ENCODE results near the gene RTL9.
"Not testable (repeated sequence)": the region's sequence is repeated elsewhere in the genome, so short reads cannot be mapped to it uniquely, and the experiment has no call there.

Gene RTL9

GRCh38 chrX:110358548-110358947 is at the start of gene RTL9:
RTL9 (plus strand) TSS chrX:110358848; CDS start chrX:110450618, 91,770 bp downstream.
- DNase-seq, result no peak

- DNase-seq, result no peak
Observed at GRCh38 chrX:110310000-110310790, 48.5 kb upstream of the RTL9 start.

GRCh38 chrX:110310896-110311295 is 47.8 kb upstream of the RTL9 start:
- no peak for DNase-seq

GRCh38 chrX:110311437-110312230 is 47.0 kb upstream of the RTL9 start:
- no peak for DNase-seq

- DNase-seq, result no peak
Observed at GRCh38 chrX:110315551-110315950, 43.1 kb upstream of the RTL9 start.

- DNase-seq, result no peak
Observed at GRCh38 chrX:110316351-110317060, 42.1 kb upstream of the RTL9 start.

- peak; percentile 1 for DNase-seq
Observed at GRCh38 chrX:110317061-110317819, 41.4 kb upstream of the RTL9 start.

- peak; percentile 55 for DNase-seq
Observed at GRCh38 chrX:110317820-110318663, 40.6 kb upstream of the RTL9 start, which contains the start of gene AMMECR1. AMMECR1 (minus strand) TSS chrX:110318085; CDS start chrX:110318071, 14 bp downstream.

GRCh38 chrX:110318664-110318968 is 40.0 kb upstream of the RTL9 start:
- no peak for DNase-seq

GRCh38 chrX:110320381-110320987 is 38.2 kb upstream of the RTL9 start:
- DNase-seq, result no peak

GRCh38 chrX:110321081-110321480 is 37.6 kb upstream of the RTL9 start:
- DNase-seq, result no peak

- DNase-seq, result no peak
Observed at GRCh38 chrX:110321670-110322069, 37.0 kb upstream of the RTL9 start.

- no peak for DNase-seq
Observed at GRCh38 chrX:110322603-110323002, 36.0 kb upstream of the RTL9 start.

GRCh38 chrX:110326712-110327111 is 31.9 kb upstream of the RTL9 start:
- no peak for DNase-seq

GRCh38 chrX:110327336-110327735 is 31.3 kb upstream of the RTL9 start:
- no peak for DNase-seq

- not testable (repeated sequence) for DNase-seq
Observed at GRCh38 chrX:110328613-110329012, 30.0 kb upstream of the RTL9 start.

GRCh38 chrX:110331444-110332030 is 27.1 kb upstream of the RTL9 start:
- no peak for DNase-seq

GRCh38 chrX:110333458-110333857 is 25.2 kb upstream of the RTL9 start:
- not testable (repeated sequence) for DNase-seq

- no peak for DNase-seq
Observed at GRCh38 chrX:110338935-110339334, 19.7 kb upstream of the RTL9 start.

GRCh38 chrX:110341189-110342035 is 17.2 kb upstream of the RTL9 start:
- no peak for DNase-seq
